HG03095 (cell line): ENCODE measurements around the gene GGA1.
A peak's percentile ranks its signal among the peaks of the same experiment; 100 is the strongest.

ENCODE experiments used
- ATAC-seq: cut with Tn5 transposase; IDR thresholded peaks from one replicate; pipeline ENCODE4 v1.9.1; 2021; ENCODE audit warnings: moderate library complexity; ENCODE audit not compliant: unreplicated experiment

GGA1 gene

GRCh38 chr22:37627121-37627520, 18.5 kb downstream of the GGA1 start:
- no peak for ATAC-seq

DNA sequence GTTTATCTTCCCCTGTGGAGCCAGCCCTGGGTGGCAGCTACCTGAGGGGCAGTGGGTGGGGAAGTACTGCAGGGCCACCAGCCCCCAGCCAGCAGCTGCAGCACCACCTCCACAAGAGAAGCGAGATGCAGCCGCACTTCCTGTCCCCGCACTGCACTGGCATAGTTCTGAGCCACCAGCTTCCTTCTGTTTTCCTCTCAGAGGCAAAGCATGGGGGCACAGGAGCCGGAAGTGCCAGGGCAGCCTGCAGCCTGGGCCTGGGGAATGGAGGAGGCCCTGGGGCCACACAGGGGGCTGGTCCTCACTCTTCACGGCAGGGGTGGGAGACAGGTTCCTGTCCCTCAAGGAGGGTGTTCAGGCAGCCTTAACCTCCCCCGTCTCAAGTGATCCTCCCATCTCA, 18.9 kb downstream of the GGA1 start:
- ATAC-seq, result no peak

- no peak for ATAC-seq
Observed at GRCh38 chr22:37628830-37629229, 20.2 kb downstream of the GGA1 start.

GRCh38 chr22:37629928-37630327, 21.3 kb downstream of the GGA1 start:
- ATAC-seq, result no peak

DNA sequence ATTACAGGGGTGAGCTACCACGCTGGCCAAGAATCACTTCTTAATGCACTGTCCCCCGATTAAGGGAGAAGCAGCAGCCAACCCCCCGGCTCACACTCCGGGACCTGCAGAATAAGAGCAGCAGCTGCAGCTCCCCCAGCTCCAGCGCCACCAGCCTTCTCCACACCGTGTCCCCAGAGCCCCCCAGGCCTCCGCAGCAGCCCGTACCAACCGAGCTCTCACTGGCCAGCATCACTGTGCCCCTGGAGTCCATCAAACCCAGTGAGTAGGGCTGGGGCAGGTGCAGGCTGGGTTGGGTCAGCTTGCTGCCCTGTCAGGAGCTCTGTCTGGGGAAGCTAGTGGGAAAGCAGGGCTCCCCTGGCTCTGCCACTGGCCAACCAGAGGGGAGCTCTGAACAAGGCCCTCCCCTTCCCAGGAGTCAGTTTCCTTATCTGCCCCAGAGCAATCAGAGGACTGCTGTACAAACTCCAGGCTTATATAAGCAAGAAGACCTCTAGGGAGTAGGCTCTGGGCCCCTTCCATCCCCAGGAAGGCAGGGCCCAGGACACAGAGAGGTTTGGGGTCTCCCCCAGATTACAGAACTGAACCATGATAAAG, 22.3 kb downstream of the GGA1 start:
- no peak for ATAC-seq

- no peak for ATAC-seq
Observed at GRCh38 chr22:37631448-37632173, 23.0 kb downstream of the GGA1 start.

GRCh38 chr22:37632174-37633088, 23.8 kb downstream of the GGA1 start:
- peak; percentile 14 for ATAC-seq

- ATAC-seq, result peak; percentile 46
Observed at GRCh38 chr22:37633089-37633624, 24.5 kb downstream of the GGA1 start.

GRCh38 chr22:37633625-37634416, 25.2 kb downstream of the GGA1 start:
- peak; percentile 44 for ATAC-seq

GRCh38 chr22:37634417-37634924, 25.8 kb downstream of the GGA1 start:
- ATAC-seq, result no peak

GRCh38 chr22:37635157-37635556, 26.5 kb downstream of the GGA1 start:
- no peak for ATAC-seq

- no peak for ATAC-seq
Observed at GRCh38 chr22:37636186-37636948, 27.7 kb downstream of the GGA1 start.

GRCh38 chr22:37636949-37637273, 28.3 kb downstream of the GGA1 start:
- no peak for ATAC-seq

- no peak for ATAC-seq
Observed at GRCh38 chr22:37638391-37639069, 29.9 kb downstream of the GGA1 start.

DNA sequence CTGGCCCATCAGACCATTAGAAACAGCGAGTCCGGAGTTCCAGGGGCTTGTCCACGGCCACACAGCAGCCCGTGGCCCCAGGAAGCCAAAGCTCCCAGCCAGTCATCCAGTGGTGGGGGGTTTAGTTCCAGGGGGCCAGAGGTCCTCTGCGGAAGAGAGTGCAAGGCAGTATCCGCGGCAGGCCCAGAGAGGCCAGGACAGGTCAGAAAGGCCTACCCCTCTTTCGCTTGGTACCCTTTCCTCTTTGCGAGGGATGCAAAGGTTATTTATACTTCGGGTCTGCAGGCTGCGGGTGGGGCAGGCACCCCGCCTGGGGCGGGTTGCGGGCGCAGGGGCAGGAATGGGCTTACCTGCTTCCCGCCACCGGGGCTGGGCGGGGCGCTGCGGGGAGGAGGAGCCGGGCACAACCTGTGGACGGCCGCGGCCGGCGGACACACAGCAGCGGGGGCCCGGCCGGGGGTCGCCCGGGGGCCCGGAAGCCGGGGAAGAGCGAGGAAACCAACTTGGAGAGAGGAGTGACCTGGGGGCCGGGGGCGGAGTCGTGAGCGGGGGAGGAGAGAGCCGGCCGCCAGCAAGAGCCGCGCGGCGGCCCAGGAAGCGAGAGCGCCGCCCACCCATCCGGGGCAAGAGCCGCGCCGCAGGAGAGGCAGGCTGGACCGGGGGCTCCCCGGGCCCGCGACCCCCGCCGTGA, 30.6 kb downstream of the GGA1 start, which contains the start of gene SH3BP1:
Gene SH3BP1, plus strand, starts transcription at position 600 of the 691 bp plus-strand sequence. CDS start 119 bp downstream, outside the sequence.
- ATAC-seq, result no peak

DNA sequence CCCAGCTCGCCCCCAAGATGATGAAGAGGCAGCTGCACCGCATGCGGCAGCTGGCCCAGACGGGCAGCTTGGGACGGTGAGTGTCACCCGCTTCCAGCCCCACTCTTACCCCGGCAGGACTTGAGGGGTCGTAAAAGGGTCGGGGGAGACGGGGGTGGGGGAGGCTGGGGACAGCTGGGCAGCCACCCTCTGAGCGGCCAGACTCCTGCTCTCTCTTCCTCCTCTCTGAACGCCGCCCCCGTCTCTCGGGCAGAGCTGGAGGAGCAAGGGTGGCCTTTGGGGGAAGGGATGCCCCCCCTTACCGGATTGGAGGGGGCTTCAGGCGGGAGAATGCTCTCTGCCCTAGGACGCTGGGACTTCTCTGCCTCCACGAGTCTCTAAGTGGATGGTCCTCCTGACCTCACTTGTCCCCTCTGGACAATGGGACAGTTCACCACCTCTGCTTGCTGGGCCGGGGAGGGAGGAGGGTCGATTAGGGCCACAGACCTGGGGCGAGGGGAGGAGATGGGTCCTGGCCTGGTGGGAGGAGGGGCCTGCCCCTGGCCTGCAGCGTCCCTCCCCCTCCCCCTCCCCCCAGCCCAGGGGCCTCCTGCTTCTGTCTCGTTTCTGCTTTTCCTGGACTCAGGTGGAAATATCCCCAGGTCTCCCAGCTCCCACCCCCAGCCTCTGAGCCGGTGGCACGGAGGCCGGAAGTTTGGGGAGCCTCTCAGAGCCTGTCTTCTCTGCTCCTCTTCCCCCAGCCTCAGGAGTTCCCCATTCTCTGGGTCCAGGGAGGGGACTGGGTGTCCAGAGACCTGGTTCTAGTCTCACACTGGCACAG, 31.3 kb downstream of the GGA1 start:
- no peak for ATAC-seq
